ENCODE results near the gene LRRFIP1.
"Not testable (repeated sequence)": the region's sequence is repeated elsewhere in the genome, so short reads cannot be mapped to it uniquely, and the experiment has no call there.

LRRFIP1 gene

GRCh38 chr2:237736783-237737182 lies 109.4 kb downstream of the LRRFIP1 start:
- intact Hi-C loops (cut with DNase I) = no loop called here
- no peak for DNase-seq

GRCh38 chr2:237737196-237737865 lies 109.9 kb downstream of the LRRFIP1 start:
- intact Hi-C loops (cut with DNase I) = no loop called here
- no peak for DNase-seq

GRCh38 chr2:237738255-237738654 lies 110.9 kb downstream of the LRRFIP1 start:
- intact Hi-C loops (cut with DNase I) = no loop called here
- peak in 1 of 10 donors; percentile 74 for DNase-seq

GRCh38 chr2:237739101-237739500 lies 111.7 kb downstream of the LRRFIP1 start:
- intact Hi-C loops (cut with DNase I) = no loop called here
- peak in 1 of 10 donors; percentile 73 for DNase-seq

GRCh38 chr2:237742191-237742590 lies 114.8 kb downstream of the LRRFIP1 start:
- intact Hi-C loops (cut with DNase I) = loop anchor here (10.0 kb wide), 1 partner anchor 227 kb away; no protein-coding TSS in a partner anchor
- peak in 1 of 10 donors; percentile 45 for DNase-seq

- intact Hi-C loops (cut with DNase I) = loop anchor here (10.0 kb wide), 1 partner anchor 228 kb away; no protein-coding TSS in a partner anchor
- DNase-seq = peak in 1 of 10 donors; percentile 55
Observed at GRCh38 chr2:237742614-237743013, 115.2 kb downstream of the LRRFIP1 start.

GRCh38 chr2:237743024-237743423 lies 115.6 kb downstream of the LRRFIP1 start:
- intact Hi-C loops (cut with DNase I) = loop anchor here (10.0 kb wide), 1 partner anchor 228 kb away; no protein-coding TSS in a partner anchor
- peak in 2 of 10 donors; percentile 50 to 58 for DNase-seq

GRCh38 chr2:237743561-237744269 lies 116.3 kb downstream of the LRRFIP1 start:
- peak in 2 of 10 donors; percentile 50 to 51 for DNase-seq

GRCh38 chr2:237744270-237744612 lies 116.9 kb downstream of the LRRFIP1 start:
- DNase-seq = no peak
- intact Hi-C loops (cut with DNase I) = loop anchor here (10.0 kb wide), 1 partner anchor 229 kb away; no protein-coding TSS in a partner anchor

More at GRCh38 chr2:237743561-237744269, 116.3 kb downstream of the LRRFIP1 start:
- intact Hi-C loops (cut with DNase I) = loop anchor here (10.0 kb wide), 1 partner anchor 229 kb away; no protein-coding TSS in a partner anchor

GRCh38 chr2:237744613-237745249 lies 117.3 kb downstream of the LRRFIP1 start:
- DNase-seq = peak; percentile 52 to 97 (median 90)
- intact Hi-C loops (cut with DNase I) = loop anchor here (1.0 to 10.0 kb wide), 3 partner anchors 71 to 230 kb away; no protein-coding TSS in a partner anchor

GRCh38 chr2:237745250-237745613 lies 117.8 kb downstream of the LRRFIP1 start:
- intact Hi-C loops (cut with DNase I) = loop anchor here (1.0 to 10.0 kb wide), 3 partner anchors 72 to 230 kb away; no protein-coding TSS in a partner anchor
- DNase-seq = no peak

- intact Hi-C loops (cut with DNase I) = loop anchor here (10.0 kb wide), 1 partner anchor 232 kb away; no protein-coding TSS in a partner anchor
- peak in 1 of 10 donors; percentile 69 for DNase-seq
Observed at GRCh38 chr2:237746302-237747080, 119.1 kb downstream of the LRRFIP1 start.

- intact Hi-C loops (cut with DNase I) = loop anchor here (10.0 kb wide), 1 partner anchor 232 kb away; no protein-coding TSS in a partner anchor
- peak in 1 of 10 donors; percentile 55 for DNase-seq
Observed at GRCh38 chr2:237747189-237747588, 119.8 kb downstream of the LRRFIP1 start.

- DNase-seq = peak in 1 of 10 donors; percentile 57
- intact Hi-C loops (cut with DNase I) = loop anchor here (10.0 kb wide), 1 partner anchor 234 kb away; no protein-coding TSS in a partner anchor
Observed at GRCh38 chr2:237749002-237749401, 121.6 kb downstream of the LRRFIP1 start.

GRCh38 chr2:237749961-237750360 lies 122.6 kb downstream of the LRRFIP1 start:
- DNase-seq = peak in 1 of 10 donors; percentile 69

GRCh38 chr2:237750441-237750840 lies 123.1 kb downstream of the LRRFIP1 start:
- DNase-seq; intact Hi-C loops (cut with DNase I): not testable (repeated sequence)

More at GRCh38 chr2:237749961-237750360, 122.6 kb downstream of the LRRFIP1 start:
- intact Hi-C loops (cut with DNase I) = loop anchor here (10.0 kb wide), 1 partner anchor 235 kb away; no protein-coding TSS in a partner anchor

- DNase-seq = peak in 1 of 10 donors; percentile 67
- intact Hi-C loops (cut with DNase I) = no loop called here
Observed at GRCh38 chr2:237752761-237753165, 125.4 kb downstream of the LRRFIP1 start.

- intact Hi-C loops (cut with DNase I) = no loop called here
- no peak for DNase-seq
Observed at GRCh38 chr2:237754182-237754581, 126.8 kb downstream of the LRRFIP1 start.

- no peak for DNase-seq
- intact Hi-C loops (cut with DNase I) = no loop called here
Observed at GRCh38 chr2:237754626-237755248, 127.3 kb downstream of the LRRFIP1 start.

All from posterior cingulate gyrus (tissue), 11 donors.